ENCODE data around the gene NUP50. TPM values are rescaled to one million over a fixed set of nuclear protein-coding genes. Genes with fewer than 3 reads are reported as not detected.

Gene NUP50
- total RNA-seq, 6 donors from 2014 or later = 57.9 to 115 (median 66.7) TPM

- H3K9me3 ChIP-seq = no peaks in the 10 kb centered on the region
- no peaks in the 10 kb centered on the region for H3K27me3 ChIP-seq
- ATAC-seq (ENCODE audit: low FRiP score in 2 of 2) = no peak
- no peak overlapping the region for H3K4me3 ChIP-seq
- H3K36me3 ChIP-seq = peaks cover 10 to 63% (median 54%) of the 10 kb centered on the region in 4 donors
- DNase-seq = no peak
- TF ChIP-seq EP300 (IDR thresholded peaks at IDR 0.05) = no peak
- TF ChIP-seq POLR2AphosphoS5 (IDR thresholded peaks at IDR 0.05) = no peak
- TF ChIP-seq POLR2A (IDR thresholded peaks at IDR 0.05) = no peak
- no peak for TF ChIP-seq CTCF (IDR thresholded peaks at IDR 0.05)
- H3K27ac ChIP-seq = no peak overlapping the region
- no peaks in the 10 kb centered on the region for H3K4me1 ChIP-seq
- 96% methylated on average over 6 to 16 of the region's 16 CpGs for WGBS, 2 donors
These were observed 32.6 kb downstream of the NUP50 start for GRCh38 chr22:45196308-45196707.

- no peak for ATAC-seq (ENCODE audit: low FRiP score in 2 of 2)
- Histone ChIP-seq H3K36me3 (peaks cover 10 to 63% (median 54%) of the 10 kb centered on the region in 4 donors), H3K9me3 (no peaks in the 10 kb centered on the region), H3K4me3 (no peak overlapping the region), H3K27me3 (no peaks in the 10 kb centered on the region), H3K27ac (no peak overlapping the region), H3K4me1 (no peaks in the 10 kb centered on the region)
- TF ChIP-seq POLR2A (IDR thresholded peaks at IDR 0.05) (no peak), EP300 (IDR thresholded peaks at IDR 0.05) (no peak), POLR2AphosphoS5 (IDR thresholded peaks at IDR 0.05) (no peak), CTCF (IDR thresholded peaks at IDR 0.05) (no peak)
- DNase-seq = peak in 1 of 2 donors; percentile 85
- WGBS, 2 donors = 91 to 94% methylated on average over 13 to 30 of the region's 34 CpGs
These were observed 33.3 kb downstream of the NUP50 start for GRCh38 chr22:45196926-45197605.

GRCh38 chr22:45197606-45198462 lies 34.1 kb downstream of the NUP50 start:
- DNase-seq = no peak
- 89 to 92% methylated on average over 23 to 28 of the region's 28 CpGs for WGBS, 2 donors
- peaks cover 10 to 71% (median 61%) of the 10 kb centered on the region in 4 donors for H3K36me3 ChIP-seq

GRCh38 chr22:45198463-45198795 lies 34.7 kb downstream of the NUP50 start:
- no peaks in the 10 kb centered on the region for H3K27me3 ChIP-seq
- no peak for DNase-seq
- peaks cover 10 to 77% (median 67%) of the 10 kb centered on the region in 4 donors for H3K36me3 ChIP-seq
- no peak for ATAC-seq (ENCODE audit: low FRiP score in 2 of 2)
- no peak overlapping the region for H3K27ac ChIP-seq
- no peaks in the 10 kb centered on the region for H3K4me1 ChIP-seq
- no peaks in the 10 kb centered on the region for H3K9me3 ChIP-seq
- TF ChIP-seq CTCF (IDR thresholded peaks at IDR 0.05) (no peak), POLR2A (IDR thresholded peaks at IDR 0.05) (no peak), POLR2AphosphoS5 (IDR thresholded peaks at IDR 0.05) (no peak), EP300 (IDR thresholded peaks at IDR 0.05) (no peak)
- H3K4me3 ChIP-seq = no peak overlapping the region
- 83 to 84% methylated on average over 9 of the region's 9 CpGs for WGBS, 2 donors

More at GRCh38 chr22:45197606-45198462, 34.1 kb downstream of the NUP50 start:
- no peaks in the 10 kb centered on the region for H3K27me3 ChIP-seq
- no peaks in the 10 kb centered on the region for H3K9me3 ChIP-seq
- ATAC-seq (ENCODE audit: low FRiP score in 2 of 2) = no peak
- H3K4me3 ChIP-seq = no peak overlapping the region
- no peaks in the 10 kb centered on the region for H3K4me1 ChIP-seq
- TF ChIP-seq CTCF (IDR thresholded peaks at IDR 0.05) (no peak), POLR2AphosphoS5 (IDR thresholded peaks at IDR 0.05) (no peak), EP300 (IDR thresholded peaks at IDR 0.05) (no peak), POLR2A (IDR thresholded peaks at IDR 0.05) (no peak)
- no peak overlapping the region for H3K27ac ChIP-seq
